Measurements from ENCODE around the gene ROM1. TPM values are rescaled to one million over a fixed set of nuclear protein-coding genes. Genes with fewer than 3 reads are reported as not detected.
"Not testable (repeated sequence)": the region's sequence is repeated elsewhere in the genome, so short reads cannot be mapped to it uniquely, and the experiment has no call there.

Gene ROM1
- total RNA-seq, 1 experiment from 2014 or later = 2.7 TPM

GRCh38 chr11:62648967-62649364 lies 35.9 kb downstream of the ROM1 start:
- TF ChIP-seq CTCF (IDR thresholded peaks at IDR 0.05) (no peak), POLR2AphosphoS5 (IDR thresholded peaks at IDR 0.05; ENCODE audit: low read depth, low read length) (no peak), TCF7L2 (IDR thresholded peaks at IDR 0.05; ENCODE audit: low read depth, low read length) (no peak), SIN3A (IDR thresholded peaks at IDR 0.05; ENCODE audit: borderline replicate concordance, insufficient read depth, low read depth, low read length) (no peak), REST (IDR thresholded peaks at IDR 0.05; ENCODE audit: insufficient read depth in 1 of 2, low read depth in 2 of 2, low read length in 1 of 2) (no peak)
- H3K36me3 ChIP-seq (ENCODE audit: control insufficient read depth, insufficient read depth, low read length) = 0 out of 2 replicates have a peak, but pooled peaks cover 5% of the 10 kb centered on the region
- no peak overlapping the region for H3K27ac ChIP-seq (ENCODE audit: low read length)
- ChIA-PET CTCF (no interaction called here), POLR2A (interaction anchor here (0.8 kb wide), 1 partner anchor 16 kb away, joined by 4 read pairs; the partner anchor contains the start of genes C11orf98 and CSKMT)
- no peak overlapping the region for H3K4me3 ChIP-seq (ENCODE audit: low read depth in 2 of 2, low read length in 2 of 2)
- peaks cover 18% of the 10 kb centered on the region for H3K4me1 ChIP-seq (ENCODE audit: control insufficient read depth, insufficient read depth, low read length)
- no peak for DNase-seq (ENCODE audit: low read depth, low spot score)
- no peak for ATAC-seq
- in situ Hi-C loops (cut with HindIII; ENCODE audit: low pct_unique_long_range_greater_than_20kb, low sequenced_read_pairs) (no loop called here), intact Hi-C loops (cut with micrococcal nuclease; ENCODE audit: unreplicated experiment) (no loop called here)
- no peaks in the 10 kb centered on the region for H3K27me3 ChIP-seq (ENCODE audit: control insufficient read depth, insufficient read depth, low read length)
- BruUV-seq (replicated peaks) = no TSS peak
- H3K9me3 ChIP-seq (ENCODE audit: control insufficient read depth, insufficient read depth, low read depth, low read length) = no peaks in the 10 kb centered on the region

- ChIA-PET POLR2A (interaction anchor here (0.7 kb wide), 1 partner anchor 16 kb away, joined by 3 read pairs; the partner anchor contains the start of genes C11orf98 and CSKMT), CTCF (no interaction called here)
- Histone ChIP-seq H3K36me3 (ENCODE audit: control insufficient read depth, insufficient read depth, low read length) (0 out of 2 replicates have a peak, but pooled peaks cover 5% of the 10 kb centered on the region), H3K27ac (ENCODE audit: low read length) (no peak overlapping the region), H3K4me3 (ENCODE audit: low read depth in 2 of 2, low read length in 2 of 2) (no peak overlapping the region), H3K9me3 (ENCODE audit: control insufficient read depth, insufficient read depth, low read depth, low read length) (no peaks in the 10 kb centered on the region), H3K4me1 (ENCODE audit: control insufficient read depth, insufficient read depth, low read length) (peaks cover 18% of the 10 kb centered on the region), H3K27me3 (ENCODE audit: control insufficient read depth, insufficient read depth, low read length) (no peaks in the 10 kb centered on the region)
- no peak for ATAC-seq
- no TSS peak for BruUV-seq (replicated peaks)
- no peak for DNase-seq (ENCODE audit: low read depth, low spot score)
- in situ Hi-C loops (cut with HindIII; ENCODE audit: low pct_unique_long_range_greater_than_20kb, low sequenced_read_pairs) = no loop called here
- no peak for TF ChIP-seq SIN3A (IDR thresholded peaks at IDR 0.05; ENCODE audit: borderline replicate concordance, insufficient read depth, low read depth, low read length)
- TF ChIP-seq CTCF (IDR thresholded peaks at IDR 0.05) = no peak
- TF ChIP-seq REST (IDR thresholded peaks at IDR 0.05; ENCODE audit: insufficient read depth in 1 of 2, low read depth in 2 of 2, low read length in 1 of 2) = no peak
- TF ChIP-seq TCF7L2 (IDR thresholded peaks at IDR 0.05; ENCODE audit: low read depth, low read length) = no peak
- TF ChIP-seq POLR2AphosphoS5 (IDR thresholded peaks at IDR 0.05; ENCODE audit: low read depth, low read length) = no peak
- intact Hi-C loops (cut with micrococcal nuclease; ENCODE audit: unreplicated experiment) = no loop called here
These were observed 36.4 kb downstream of the ROM1 start for GRCh38 chr11:62649486-62649885.

GRCh38 chr11:62650283-62650682 lies 37.2 kb downstream of the ROM1 start:
- POLR2A ChIA-PET = interaction anchor here (0.6 kb wide), 1 partner anchor 214 kb away, joined by 8 read pairs; no protein-coding TSS in a partner anchor
- H3K27ac ChIP-seq (ENCODE audit: low read length); ATAC-seq: not testable (repeated sequence)

More at GRCh38 chr11:62650283-62650682, 37.2 kb downstream of the ROM1 start:
- H3K9me3 ChIP-seq (ENCODE audit: control insufficient read depth, insufficient read depth, low read depth, low read length); H3K4me3 ChIP-seq (ENCODE audit: low read depth in 2 of 2, low read length in 2 of 2); CTCF ChIA-PET; DNase-seq (ENCODE audit: low read depth, low spot score); H3K36me3 ChIP-seq (ENCODE audit: control insufficient read depth, insufficient read depth, low read length); in situ Hi-C loops (cut with HindIII; ENCODE audit: low pct_unique_long_range_greater_than_20kb, low sequenced_read_pairs); intact Hi-C loops (cut with micrococcal nuclease; ENCODE audit: unreplicated experiment); BruUV-seq (replicated peaks); H3K27me3 ChIP-seq (ENCODE audit: control insufficient read depth, insufficient read depth, low read length): not testable (repeated sequence)
- H3K4me1 ChIP-seq (ENCODE audit: control insufficient read depth, insufficient read depth, low read length) = peaks cover 14% of the 10 kb centered on the region

Measured in Panc1 (cell line).